Measurements from ENCODE around the gene KCNAB3.
"Not testable (repeated sequence)": the region's sequence is repeated elsewhere in the genome, so short reads cannot be mapped to it uniquely, and the experiment has no call there.

The KCNAB3 gene

DNA sequence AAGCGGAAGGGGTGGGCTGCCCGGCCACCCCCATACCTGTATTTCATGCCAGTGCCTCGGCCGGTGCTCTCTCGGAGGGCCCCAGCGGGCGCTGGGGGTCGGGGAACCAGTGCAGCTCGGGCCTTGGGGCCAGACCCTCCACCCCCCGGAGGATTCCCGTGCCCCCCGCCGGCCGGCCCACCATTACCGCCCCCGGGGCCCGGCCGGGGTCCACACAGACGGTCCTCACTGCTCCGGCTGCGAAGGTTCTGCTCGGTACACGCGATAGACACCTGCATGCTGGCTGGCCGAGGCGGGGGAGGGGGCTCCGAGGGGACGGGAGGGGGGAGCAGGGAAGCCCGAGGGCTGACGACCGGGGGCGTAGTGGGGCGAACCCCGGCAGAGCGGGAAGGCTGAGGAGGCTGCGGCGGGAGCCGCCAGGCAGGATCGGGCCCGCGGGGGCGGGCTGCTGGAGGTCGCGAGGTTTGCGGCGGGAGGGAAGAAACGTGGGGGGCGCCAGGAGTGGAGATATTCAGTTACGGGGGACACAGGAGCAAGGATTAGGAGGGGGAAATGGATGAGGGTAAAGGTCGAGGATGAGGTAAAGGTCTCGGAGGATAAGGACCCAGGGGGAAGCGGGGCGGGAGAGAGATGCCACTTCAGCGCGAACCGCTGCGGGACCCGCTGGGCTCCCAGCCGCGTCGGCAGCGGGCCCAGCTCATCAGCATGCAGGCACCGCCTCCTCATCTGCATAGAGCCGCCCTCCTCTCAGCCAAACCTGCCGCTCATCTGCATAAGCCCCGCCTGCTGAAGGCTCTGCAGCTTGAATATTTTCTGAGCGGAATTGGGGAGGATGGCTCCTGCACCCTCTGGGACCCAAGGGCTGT is at the start of gene KCNAB3:
TSS of gene KCNAB3 (minus strand) at position 699 of the 866 bp plus-strand sequence. CDS start at position 278, 421 bp downstream.
- no peak for DNase-seq (ENCODE audit: low read depth)

DNA sequence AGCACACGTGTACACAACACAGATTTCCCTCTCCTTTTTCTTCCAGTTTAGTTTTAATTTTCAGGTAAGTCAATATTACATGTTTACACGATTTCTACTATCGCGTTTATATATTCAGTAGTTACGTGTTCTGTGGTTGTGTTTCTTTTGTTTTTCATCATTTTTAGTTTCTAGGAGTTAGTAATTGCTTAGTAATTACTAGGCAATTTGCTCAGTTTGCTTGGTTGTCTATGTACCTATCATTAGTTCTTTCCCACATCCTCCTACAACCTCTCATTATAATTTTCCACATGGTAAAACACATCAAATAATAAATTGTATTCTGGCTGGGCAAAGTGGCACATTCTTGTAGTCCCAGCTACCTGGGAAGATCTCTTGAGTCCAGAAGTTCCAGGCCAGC is 48.1 kb upstream of the KCNAB3 start:
- DNase-seq (ENCODE audit: low read depth) = no peak

DNA sequence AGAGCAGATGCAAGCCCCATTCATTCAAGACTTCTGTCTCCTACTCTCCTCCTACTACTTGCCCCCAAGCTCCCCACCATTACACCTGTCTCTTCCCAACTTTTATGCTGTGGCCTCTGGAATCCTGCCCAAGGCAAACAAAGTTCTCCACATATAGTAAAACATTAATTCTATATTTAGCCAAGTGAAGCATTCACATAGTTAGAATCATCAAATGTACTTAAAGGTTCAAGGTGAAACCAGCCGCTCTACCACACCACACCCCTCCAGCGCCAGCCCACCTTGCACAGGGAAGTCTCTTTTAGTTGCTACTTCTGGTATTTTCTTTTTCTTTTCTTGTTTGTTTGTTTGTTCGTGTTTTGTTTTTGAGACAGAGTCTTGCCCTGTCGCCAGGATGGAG is 47.4 kb upstream of the KCNAB3 start:
- no peak for DNase-seq (ENCODE audit: low read depth)

- DNase-seq (ENCODE audit: low read depth) = no peak
Measured at GRCh38 chr17:7974638-7975131, 45.0 kb upstream of the KCNAB3 start.

- no peak for DNase-seq (ENCODE audit: low read depth)
Measured at GRCh38 chr17:7972131-7972785, 42.6 kb upstream of the KCNAB3 start.

GRCh38 chr17:7971651-7972050 is 42.0 kb upstream of the KCNAB3 start:
- no peak for DNase-seq (ENCODE audit: low read depth)

DNA sequence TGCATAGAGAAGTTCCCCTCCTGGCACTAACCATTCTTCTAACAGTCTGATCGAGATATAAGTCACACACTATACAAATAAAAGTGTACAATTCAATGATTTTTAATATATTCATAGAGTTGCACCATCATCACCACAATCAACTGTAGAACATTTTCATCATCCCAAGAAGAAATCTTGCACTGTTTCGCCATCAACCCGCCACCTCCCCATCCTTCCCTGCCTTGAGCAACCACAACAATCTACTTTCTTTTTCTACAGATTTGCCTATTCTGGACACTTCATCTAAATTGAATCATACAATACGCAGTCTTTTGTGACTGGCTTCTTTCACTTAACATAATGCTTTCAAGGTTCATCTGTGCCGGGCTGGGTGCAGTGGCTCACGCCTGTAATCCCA is 39.8 kb upstream of the KCNAB3 start:
- no peak for DNase-seq (ENCODE audit: low read depth)

DNA sequence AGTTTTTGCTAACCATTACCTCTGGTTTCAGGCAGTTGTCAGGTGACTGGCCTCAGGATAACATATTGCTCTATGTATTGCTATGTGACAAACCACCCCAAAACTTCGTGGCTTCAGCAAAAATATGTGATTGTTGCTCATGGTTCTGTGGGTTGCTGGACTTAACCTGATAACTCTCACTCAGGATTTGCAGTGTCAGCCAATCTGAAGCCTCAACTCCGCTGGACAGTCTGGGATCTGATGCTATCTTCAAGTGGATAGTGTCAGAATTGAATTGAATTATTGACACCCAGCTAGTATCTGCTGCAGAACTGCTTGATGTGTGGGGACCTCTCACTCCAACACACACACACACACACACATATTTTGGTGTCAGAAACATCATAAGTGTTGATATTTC is 38.1 kb upstream of the KCNAB3 start:
- no peak for DNase-seq (ENCODE audit: low read depth)

DNA sequence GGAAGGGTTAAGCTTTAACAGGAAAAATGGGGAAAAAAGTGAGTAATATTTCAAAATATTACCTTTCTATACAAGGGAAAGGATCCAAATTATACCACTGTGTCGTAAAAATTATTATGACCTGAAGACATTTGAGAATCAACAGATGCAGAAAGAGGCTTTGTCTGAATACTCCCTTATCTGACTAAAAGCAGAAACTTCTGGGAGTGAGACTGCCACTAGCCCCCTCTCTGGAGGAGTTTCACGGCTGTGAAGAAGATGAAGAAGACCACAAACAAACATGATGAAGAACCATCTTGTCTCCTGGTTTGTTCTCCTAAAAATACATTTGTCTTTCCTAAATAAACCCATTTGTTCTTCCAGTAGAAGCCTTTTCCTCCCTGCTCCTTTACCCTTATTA is 31.8 kb upstream of the KCNAB3 start:
- no peak for DNase-seq (ENCODE audit: low read depth)

- no peak for DNase-seq (ENCODE audit: low read depth)
Measured at GRCh38 chr17:7959503-7960253, 30.0 kb upstream of the KCNAB3 start.

DNA sequence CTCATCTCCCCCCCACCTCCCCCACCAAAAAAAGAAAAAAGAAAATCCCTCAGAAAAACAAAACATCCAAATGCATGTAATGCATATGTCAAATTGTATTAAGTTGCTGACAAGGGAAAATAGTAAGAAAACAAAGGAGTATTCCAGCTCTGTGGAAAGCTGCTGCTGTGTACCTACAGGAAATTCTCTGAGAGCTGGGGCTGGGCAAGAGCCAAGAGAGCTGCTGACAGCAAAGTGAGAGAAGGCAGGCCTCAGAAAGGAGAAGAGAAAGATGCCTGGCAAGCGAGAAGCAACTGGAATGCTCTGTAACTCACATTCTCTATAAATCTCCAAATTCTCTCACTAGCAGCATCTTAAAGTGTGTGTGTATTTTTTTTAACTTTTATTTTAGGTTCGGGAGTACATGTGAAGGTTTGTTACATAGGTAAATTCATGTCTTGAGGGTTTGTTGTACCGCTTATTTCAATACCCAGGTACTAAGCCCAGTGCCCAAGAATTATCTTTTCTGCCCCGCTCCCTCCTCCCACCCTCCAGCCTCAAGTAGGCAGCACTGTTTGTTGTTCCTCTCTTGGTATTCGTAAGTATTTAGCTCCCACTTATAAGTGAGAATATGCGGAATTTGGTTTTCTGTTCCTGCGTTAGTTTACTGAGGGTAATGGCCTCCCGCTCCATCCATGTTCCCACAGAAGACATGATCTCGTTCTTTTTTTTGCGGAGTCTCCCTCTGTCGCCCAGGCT is 26.7 kb upstream of the KCNAB3 start:
- DNase-seq (ENCODE audit: low read depth) = no peak

DNA sequence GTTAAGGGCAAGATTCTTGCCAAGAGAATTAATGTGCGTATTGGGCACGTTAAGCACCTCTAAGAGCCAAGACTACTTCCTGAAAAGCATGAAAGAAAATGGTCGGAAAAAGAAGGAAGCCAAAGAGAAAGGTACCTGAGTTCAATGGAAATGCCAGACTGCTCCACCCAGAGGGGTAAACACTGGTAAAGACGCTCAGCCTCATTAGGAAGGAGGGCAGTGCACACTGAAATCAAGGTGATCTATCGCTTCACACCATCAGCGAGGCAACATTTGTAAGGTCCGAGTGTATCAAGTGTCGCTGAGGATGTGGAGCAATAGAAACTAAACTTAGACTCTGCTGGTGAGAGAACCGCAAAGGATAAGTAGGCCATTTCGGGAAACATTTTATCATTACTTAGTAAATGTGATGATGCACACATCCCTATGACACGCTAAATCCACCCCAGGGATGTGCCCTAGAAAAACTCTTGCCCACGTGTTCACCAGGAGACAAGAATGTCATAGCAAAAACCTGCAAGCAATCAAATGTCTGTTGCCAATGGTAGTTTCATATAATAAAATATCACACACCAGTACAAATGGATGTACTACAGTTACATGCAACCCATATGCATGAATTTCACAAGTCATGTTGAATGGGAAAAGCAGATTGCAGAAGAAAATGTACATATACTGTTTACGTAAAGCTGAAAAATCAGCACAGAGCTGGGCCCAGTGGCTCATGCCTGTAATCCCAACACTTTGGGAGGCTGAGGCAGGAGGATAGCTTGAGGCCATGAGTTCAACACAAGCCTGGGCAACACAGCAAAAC is 26.0 kb upstream of the KCNAB3 start:
- no peak for DNase-seq (ENCODE audit: low read depth)

DNA sequence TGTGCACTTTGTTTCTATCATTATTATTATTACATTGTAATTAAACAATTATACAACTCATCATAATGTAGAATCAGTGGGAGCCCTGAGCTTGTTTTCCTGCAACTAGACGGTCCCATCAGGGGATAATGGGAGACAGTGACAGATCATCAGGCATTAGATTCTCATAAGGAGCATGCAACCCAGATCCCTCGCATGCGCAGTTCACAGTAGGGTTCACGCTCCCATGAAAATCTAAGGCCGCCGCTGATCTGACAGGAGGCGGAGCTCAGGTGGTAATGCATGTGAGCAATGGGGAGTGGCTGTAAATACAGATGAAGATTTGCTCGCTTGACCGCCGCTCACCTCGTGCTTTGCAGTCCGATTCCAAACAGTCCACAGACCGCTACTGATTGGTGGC is 23.6 kb upstream of the KCNAB3 start:
- not testable (repeated sequence) for DNase-seq (ENCODE audit: low read depth)

- no peak for DNase-seq (ENCODE audit: low read depth)
Measured at GRCh38 chr17:7951143-7951792, 21.6 kb upstream of the KCNAB3 start.

GRCh38 chr17:7950578-7950977 is 20.9 kb upstream of the KCNAB3 start:
- no peak for DNase-seq (ENCODE audit: low read depth)

GRCh38 chr17:7947651-7948050 is 18.0 kb upstream of the KCNAB3 start:
- DNase-seq (ENCODE audit: low read depth) = no peak

GRCh38 chr17:7946441-7946840 is 16.8 kb upstream of the KCNAB3 start:
- DNase-seq (ENCODE audit: low read depth) = no peak

- no peak for DNase-seq (ENCODE audit: low read depth)
Measured at GRCh38 chr17:7945651-7946050, 16.0 kb upstream of the KCNAB3 start.

GRCh38 chr17:7944326-7944725 is 14.7 kb upstream of the KCNAB3 start:
- no peak for DNase-seq (ENCODE audit: low read depth)

DNA sequence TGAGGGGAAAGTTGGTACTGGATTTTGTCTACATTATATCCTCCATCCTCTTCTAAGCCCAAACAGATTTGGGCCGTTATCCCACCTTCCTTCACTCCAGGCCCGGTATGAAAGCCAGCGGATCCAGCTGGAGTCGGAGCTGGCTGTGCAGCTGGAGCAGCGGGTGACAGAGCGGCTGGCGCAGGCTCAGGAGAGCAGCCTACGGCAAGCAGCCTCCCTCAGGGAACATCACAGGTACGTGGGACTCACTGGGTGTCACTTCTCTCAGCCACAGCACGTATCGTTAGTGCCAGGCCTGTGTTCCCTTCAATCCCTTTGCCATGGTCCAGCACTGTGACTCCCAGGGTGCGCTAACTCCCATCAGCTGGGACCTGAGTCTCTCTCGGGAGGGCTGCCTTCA is 13.6 kb upstream of the KCNAB3 start:
- no peak for DNase-seq (ENCODE audit: low read depth)

GRCh38 chr17:7940743-7941142 is 11.1 kb upstream of the KCNAB3 start:
- no peak for DNase-seq (ENCODE audit: low read depth)
